Ureter (tissue), 1 donor: ENCODE measurements around the gene SEC11A. TPM values are rescaled to one million over a fixed set of nuclear protein-coding genes. Genes with fewer than 3 reads are reported as not detected.
A peak's percentile ranks its signal among the peaks of the same experiment; 100 is the strongest.
"Not testable (repeated sequence)": the region's sequence is repeated elsewhere in the genome, so short reads cannot be mapped to it uniquely, and the experiment has no call there.

Experiments
- DNase-seq: peaks from one replicate; pipeline ENCODE4 v3.0.0-alpha.2; 2020; ENCODE audit warnings: low spot score
- total RNA-seq: library from RNA; stranded (reverse); gene quantifications from one replicate; pipeline ENCODE4 v1.2.4, GENCODE V29; 2023
- donor health status: DM: yes; HTN: yes; CAD: no.

Gene SEC11A
- total RNA-seq, 1 donor from 2014 or later, result 130 TPM

DNA sequence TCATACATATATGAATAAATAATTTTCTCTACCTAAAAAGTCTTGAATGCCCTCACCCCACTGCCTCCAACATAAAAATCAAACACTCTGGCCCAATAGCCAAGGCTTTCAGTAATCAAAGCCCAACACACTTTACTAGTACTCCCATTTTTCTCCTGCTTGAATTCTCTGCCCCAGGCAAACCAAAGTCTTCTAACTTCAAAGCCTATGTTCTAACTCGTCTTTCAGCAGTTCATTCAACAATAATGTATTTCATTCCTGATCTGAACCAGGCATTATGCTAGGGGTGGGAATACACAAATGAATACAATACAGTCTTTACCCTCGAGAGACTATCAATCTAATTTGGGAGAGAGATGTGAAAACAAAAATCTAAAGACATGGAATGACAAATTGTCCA lies 21.1 kb upstream of the SEC11A start:
- DNase-seq, result no peak

DNA sequence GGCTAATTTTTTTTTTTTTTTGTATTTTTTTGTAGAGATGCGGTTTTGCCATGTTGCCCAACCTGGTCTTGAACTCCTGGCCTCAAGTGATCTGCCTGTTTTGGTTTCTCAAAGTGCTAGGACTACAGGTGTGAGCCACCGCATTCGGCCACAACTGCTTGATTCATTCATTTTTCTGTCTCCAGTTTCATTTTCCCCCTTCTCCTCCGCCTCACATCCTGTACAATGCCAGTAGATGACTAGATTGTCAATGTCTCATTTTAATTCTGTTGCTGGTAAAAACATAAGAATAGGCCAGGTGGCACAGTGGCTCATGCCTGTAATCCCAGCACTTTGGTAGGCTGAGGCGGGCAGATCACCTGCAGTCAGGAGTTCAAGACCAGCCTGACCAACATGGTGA lies 20.4 kb upstream of the SEC11A start:
- no peak for DNase-seq

GRCh38 chr15:84735480-84736061 lies 19.6 kb upstream of the SEC11A start:
- DNase-seq, result not testable (repeated sequence)

DNA sequence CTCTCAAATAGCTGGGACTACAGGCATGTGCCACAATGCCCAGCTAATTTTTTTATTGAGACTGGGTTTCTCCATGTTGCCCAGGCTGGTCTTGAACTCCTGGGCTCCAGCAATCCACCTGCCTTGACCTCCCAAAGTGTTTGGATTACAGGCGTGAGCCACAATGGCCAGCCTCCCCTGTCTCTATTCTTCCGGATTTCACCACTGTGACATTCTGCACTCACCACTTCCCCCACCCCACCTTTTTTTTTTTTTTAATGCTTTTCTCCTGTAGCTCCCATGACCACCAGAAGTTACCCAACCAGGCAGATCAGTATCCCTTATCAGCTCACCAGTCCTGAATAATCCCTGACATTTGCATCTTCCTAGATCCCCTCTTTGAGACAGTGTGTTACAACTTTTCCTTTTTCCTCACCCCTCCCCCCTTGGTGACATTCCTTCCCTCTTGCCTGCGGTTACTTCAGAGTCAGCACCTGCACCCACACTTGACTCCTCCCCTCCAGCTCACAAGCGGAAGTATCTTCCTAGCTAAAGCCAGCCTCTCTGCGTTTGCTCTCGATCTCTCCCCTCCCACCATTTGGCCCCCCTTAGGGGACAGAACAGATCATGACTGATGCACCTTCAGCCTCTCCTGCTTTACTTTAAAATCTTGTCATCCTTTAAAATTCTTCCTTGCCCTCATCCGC lies 19.0 kb upstream of the SEC11A start:
- DNase-seq, result peak; percentile 85

- no peak for DNase-seq
Observed at GRCh38 chr15:84731774-84732173, 15.8 kb upstream of the SEC11A start.

DNA sequence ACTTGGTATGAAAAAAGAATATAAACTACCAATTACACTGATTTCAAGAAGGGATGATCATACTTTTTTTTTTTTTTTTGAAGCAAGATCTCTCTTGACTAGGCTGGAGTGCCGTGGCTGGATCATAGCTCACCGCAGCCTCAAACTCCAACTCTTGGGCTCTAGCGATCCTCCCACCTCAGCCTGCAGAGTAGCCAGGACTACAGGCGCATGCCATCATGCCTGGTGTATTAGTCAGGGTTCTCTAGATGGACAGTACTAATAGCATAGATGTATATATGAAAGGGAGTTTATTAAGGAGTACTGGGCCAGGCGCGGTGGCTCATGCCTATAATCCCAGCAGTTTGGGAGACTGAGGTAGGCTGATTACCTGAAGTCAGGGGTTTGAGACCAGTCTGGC lies 11.5 kb upstream of the SEC11A start:
- DNase-seq, result no peak

DNA sequence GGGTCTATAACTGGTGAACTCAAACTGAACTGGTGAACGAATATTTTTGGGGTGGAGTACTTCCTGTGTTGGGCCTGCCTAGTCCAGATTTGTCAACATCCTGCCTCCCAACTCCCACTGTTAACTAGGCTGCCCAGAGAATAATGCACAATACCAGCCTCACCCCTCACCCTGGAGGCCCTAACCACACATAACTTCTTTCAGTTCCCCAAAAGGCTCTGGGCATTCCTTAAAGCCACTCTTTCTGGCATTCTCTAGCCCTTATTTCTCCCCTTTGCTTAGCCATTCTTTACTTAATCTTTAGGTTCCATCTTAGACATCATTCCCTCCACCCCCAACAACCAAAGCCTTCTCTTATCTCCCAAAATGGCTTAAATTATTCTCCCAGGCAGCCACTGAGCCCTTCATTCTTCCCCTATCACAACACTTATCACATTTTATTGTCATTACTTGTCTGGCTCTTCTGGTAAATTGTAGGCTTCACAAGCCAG lies 9.1 kb upstream of the SEC11A start:
- no peak for DNase-seq

- no peak for DNase-seq
Observed at GRCh38 chr15:84722628-84723027, 6.7 kb upstream of the SEC11A start.

GRCh38 chr15:84721371-84721770 lies 5.4 kb upstream of the SEC11A start:
- no peak for DNase-seq

- DNase-seq, result peak; percentile 45
Observed at GRCh38 chr15:84715441-84716035, 401 bp downstream of the SEC11A start.

GRCh38 chr15:84714821-84715220 lies 1.1 kb downstream of the SEC11A start:
- DNase-seq, result no peak

DNA sequence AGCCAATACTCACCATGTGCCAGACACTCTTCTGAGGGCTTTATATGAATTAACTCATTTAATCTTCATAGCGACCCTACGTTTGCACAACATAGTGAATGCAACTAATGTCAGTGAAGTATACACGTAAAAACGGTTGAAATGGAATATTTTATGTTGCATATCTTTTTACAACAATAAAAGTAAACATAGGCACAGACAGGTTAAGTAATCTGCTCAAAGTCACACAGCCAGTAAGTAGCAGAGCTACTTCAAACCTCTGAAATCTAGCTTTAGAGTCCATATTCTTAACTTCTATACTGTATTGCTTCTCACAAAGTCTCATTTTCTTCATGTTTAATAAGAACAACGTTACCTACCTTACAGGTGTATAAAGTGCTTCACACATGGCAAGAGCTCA lies 1.6 kb downstream of the SEC11A start:
- DNase-seq, result no peak

DNA sequence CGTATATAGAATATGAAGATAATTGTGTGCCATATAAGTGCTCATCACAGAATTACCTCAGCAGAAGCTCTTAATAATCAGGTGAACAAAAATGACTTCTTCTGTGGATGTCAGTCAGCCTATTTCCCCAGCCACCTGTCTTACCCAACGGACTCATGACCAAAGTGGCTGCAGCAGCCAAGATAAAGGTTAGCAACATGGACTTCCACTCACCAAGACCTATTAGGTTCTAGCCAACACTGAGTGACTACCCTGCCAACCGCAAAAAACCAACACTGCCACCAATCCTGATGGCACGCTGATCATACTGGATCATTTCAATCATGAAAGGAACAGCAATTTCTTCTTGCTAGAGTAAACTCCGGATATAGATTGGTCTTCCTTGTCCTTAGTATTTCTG lies 12.1 kb downstream of the SEC11A start:
- no peak for DNase-seq

GRCh38 chr15:84702961-84703482 lies 12.9 kb downstream of the SEC11A start:
- no peak for DNase-seq

DNA sequence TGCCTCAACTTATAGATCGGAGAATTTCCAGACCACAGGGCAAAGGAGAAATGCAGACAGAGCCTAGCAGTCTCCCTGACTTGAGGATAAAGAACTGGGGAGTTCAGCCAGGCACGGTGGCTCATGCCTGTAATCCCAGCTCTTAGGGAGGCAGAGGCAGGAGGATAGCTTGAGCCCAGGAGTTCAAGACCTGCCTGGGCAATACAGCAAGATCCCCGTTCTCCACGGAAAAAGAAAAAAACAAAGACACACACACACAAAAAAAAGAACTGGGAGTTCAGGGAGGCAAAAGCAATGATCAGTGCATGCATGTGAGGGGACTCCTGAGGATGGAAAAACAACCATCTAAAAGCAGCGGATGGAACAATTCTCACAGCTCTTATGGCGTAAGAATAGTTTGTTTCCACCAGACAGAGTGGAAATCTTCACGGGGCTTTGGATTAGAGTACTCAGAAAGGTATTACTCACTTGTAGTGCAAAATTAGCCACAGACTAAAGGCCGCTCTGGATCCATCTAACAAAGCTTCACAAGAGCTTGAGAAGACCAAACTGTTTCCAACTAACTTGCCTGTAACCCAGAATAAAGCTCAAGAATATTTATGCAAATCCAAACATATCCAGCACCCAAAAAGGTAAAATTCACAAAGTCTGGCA lies 16.3 kb downstream of the SEC11A start:
- DNase-seq, result no peak

- DNase-seq, result no peak
Observed at GRCh38 chr15:84697236-84697990, 18.5 kb downstream of the SEC11A start.

DNA sequence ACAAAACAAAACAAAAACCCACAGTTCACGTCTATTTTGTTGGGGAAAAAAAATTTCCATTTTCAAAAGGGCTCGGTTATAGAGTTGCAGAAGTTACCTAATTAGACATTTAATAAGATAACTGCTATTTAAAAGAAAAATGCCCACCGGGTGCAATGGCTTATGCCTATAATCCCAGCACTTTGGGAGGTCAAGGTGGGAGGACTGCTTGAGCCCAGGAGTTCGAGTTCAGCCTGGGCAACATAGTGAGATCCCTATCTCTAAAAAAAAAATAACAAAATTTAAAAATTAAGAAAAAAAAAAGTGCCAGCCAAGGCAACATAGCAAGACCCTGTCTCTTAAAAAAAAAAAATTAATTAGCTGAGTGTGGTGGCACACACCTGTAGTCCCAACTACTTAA lies 19.2 kb downstream of the SEC11A start:
- DNase-seq, result no peak

DNA sequence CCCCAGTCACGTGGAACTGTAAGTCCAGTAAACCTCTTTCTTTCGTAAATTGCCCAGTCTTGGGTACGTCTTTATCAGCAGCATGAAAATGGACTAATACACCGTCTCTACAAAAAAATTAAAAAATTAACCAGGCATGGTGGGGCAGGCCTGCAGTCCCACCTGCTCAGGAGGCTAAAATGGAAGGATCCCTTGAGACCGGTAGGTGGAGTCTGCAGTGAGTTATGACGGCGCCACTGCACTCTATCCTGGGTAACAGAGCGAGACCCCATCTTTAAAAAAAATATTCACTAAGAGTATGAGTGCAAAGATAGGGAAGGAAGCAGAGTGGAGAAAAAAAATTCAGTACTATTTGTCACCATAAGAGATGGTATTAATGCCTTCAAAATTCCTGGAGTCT lies 25.6 kb downstream of the SEC11A start:
- DNase-seq, result no peak

GRCh38 chr15:84689858-84690257 lies 26.1 kb downstream of the SEC11A start:
- no peak for DNase-seq

DNA sequence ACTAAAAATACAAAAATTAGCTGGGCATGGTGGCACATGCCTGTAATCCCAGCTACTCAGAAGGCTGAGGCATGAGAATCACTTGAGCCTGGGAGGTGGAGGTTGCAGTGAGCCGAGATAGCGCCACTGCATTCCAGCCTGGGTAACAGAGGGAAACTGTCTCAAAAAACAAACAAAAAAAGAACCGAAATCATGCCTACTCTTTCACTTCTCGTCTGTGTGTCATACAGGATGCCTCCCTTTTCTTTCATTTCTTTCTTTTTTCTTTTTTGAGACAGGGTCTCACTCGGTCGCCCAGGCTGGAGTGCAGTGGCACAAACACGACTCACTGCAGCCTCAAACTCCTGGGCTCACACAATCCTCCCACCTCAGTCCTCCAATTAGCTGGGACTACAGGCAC lies 29.5 kb downstream of the SEC11A start:
- DNase-seq, result not testable (repeated sequence)

DNA sequence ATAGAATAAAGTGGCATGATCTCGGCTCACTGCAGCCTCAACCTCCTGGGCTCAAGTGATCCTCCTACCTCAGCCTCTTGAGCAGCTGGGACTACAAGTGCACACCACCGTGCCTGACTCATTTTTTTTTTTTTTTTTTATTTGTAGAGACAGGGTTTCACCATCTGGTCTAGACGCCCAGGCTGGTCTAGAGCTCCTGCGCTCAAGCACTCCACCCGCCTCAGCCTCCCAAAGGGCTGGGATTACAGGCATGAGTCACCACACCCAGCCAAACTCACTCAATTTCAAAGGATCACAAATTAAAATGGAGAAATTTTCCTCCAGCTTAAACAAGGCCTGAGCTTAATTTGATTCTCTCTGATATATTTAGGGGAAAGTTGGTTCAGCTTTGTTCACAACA lies 30.6 kb downstream of the SEC11A start:
- no peak for DNase-seq

DNA sequence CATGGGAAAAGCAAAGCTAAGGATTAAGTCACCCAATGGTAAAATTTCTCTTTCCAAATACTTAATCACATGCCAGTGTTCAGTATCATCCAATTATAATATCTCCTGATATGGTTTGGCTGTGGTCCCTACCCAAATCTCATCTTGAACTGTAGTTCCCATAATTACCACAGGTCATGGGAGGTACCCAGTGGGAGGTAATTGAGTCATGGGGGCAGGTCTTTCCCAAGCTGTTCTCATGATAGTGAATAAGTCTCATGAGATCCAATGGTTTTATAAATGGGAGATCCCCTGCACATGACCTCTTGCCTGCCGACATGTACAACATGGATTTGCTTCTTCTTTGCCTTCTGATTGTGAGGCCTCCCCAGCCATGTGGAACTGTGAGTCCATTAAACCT lies 31.8 kb downstream of the SEC11A start:
- no peak for DNase-seq
